H1 (cell line): Measurements from ENCODE around the gene FAF2. TPM values are rescaled to one million over a fixed set of nuclear protein-coding genes. Genes with fewer than 3 reads are reported as not detected.

Source experiments
- CTCF ChIA-PET: fragments of 300-600 bp; sonication (Branson Sonifier 250); formaldehyde crosslinking; loops from one replicate; lab custom pipeline; 2021; ENCODE audit not compliant: partially characterized antibody; lab: Charles Lee
- POLR2A ChIA-PET: fragments of 300-600 bp; sonication (Branson Sonifier 250); formaldehyde crosslinking; loops from one replicate; lab custom pipeline; 2021; ENCODE audit warnings: inconsistent platforms; ENCODE audit not compliant: partially characterized antibody; lab: Charles Lee
- DNase-seq, 2 experiments: peaks; one replicate each; pipeline versions ENCODE4 v3.0.0 to v3.0.0-alpha.2; 2010 to 2022; ENCODE audit warnings: low spot score in 2 of 2, low read depth in 1 of 2, mixed read lengths in 1 of 2
- FAIRE-seq: peaks from 2 replicates; lab custom pipeline; 2011; peaks lifted over from hg19 to GRCh38; lab: Jason Lieb, UNC
- H2AFZ ChIP-seq: 2 replicates; pipeline ENCODE4 v1.8.1; 2012; ENCODE audit warnings: low read length, inconsistent platforms
- H2AK5ac ChIP-seq: 2 replicates; pipeline ENCODE4 v1.6.1; 2013; ENCODE audit warnings: low read depth, low read length
- H2BK120ac ChIP-seq: replicated peaks from 2 replicates; pipeline ENCODE3; 2013; ENCODE audit warnings: low read depth, low read length, inconsistent platforms
- H2BK12ac ChIP-seq: 2 replicates; pipeline ENCODE4 v1.6.1; 2013; ENCODE audit warnings: low read depth, low read length
- H2BK15ac ChIP-seq: 2 replicates; pipeline ENCODE4 v1.6.1; 2013; ENCODE audit warnings: low read length
- H2BK20ac ChIP-seq: 2 replicates; pipeline ENCODE4 v1.6.1; 2013; ENCODE audit warnings: low read length
- H2BK5ac ChIP-seq: 2 replicates; pipeline ENCODE4 v1.6.1; 2013; ENCODE audit warnings: low read depth, low read length
- H3K14ac ChIP-seq: 2 replicates; pipeline ENCODE4 v1.6.1; 2013; ENCODE audit warnings: inconsistent platforms; ENCODE audit not compliant: insufficient read length
- H3K18ac ChIP-seq: 2 replicates; pipeline ENCODE4 v1.6.1; 2013; ENCODE audit warnings: low read length; ENCODE audit errors: extremely low read depth
- H3K23ac ChIP-seq: 2 replicates; pipeline ENCODE4 v1.6.1; 2013; ENCODE audit warnings: inconsistent platforms; ENCODE audit not compliant: insufficient read length
- H3K23me2 ChIP-seq: 2 replicates; pipeline ENCODE4 v1.6.1; 2013; ENCODE audit warnings: low read depth, low read length
- H3K27ac ChIP-seq: 2 replicates; pipeline ENCODE4 v1.6.1; 2011; ENCODE audit warnings: low read depth, low read length, inconsistent platforms
- H3K27me3 ChIP-seq, 4 experiments: replicated peaks in 1 of 4; 1 replicate in 1 of 4; 2 replicates in 3 of 4; pipeline versions ENCODE4 v1.6.1 to v1.8.1; 2011 to 2013; ENCODE audit warnings: low read length in 3 of 4, mild to moderate bottlenecking in 3 of 4, inconsistent platforms in 2 of 4, mixed read lengths in 2 of 4, moderate library complexity in 1 of 4; ENCODE audit not compliant: control insufficient read depth in 3 of 4, insufficient read depth in 3 of 4; ENCODE audit errors: extremely low read depth in 1 of 4
- H3K36me3 ChIP-seq, 4 experiments: 2 replicates each; pipeline versions ENCODE4 v1.6.1 to v1.8.1; 2011 to 2013; ENCODE audit warnings: mild to moderate bottlenecking in 4 of 4, low read length in 3 of 4, moderate library complexity in 2 of 4, control low read depth in 1 of 4, inconsistent platforms in 1 of 4; ENCODE audit not compliant: insufficient read depth in 4 of 4, control insufficient read depth in 2 of 4
- H3K4ac ChIP-seq: replicated peaks from 2 replicates; pipeline ENCODE3; 2013; ENCODE audit warnings: low read length, low read depth, mixed read lengths, inconsistent platforms; ENCODE audit not compliant: insufficient read length
- H3K4me1 ChIP-seq, 4 experiments: replicated peaks in 1 of 4; 1 replicate in 1 of 4; 2 replicates in 3 of 4; pipeline versions ENCODE4 v1.6.1 to v1.8.1; 2011 to 2013; ENCODE audit warnings: low read length in 3 of 4, inconsistent platforms in 2 of 4, mixed read lengths in 1 of 4; ENCODE audit not compliant: insufficient read depth in 4 of 4, control insufficient read depth in 3 of 4
- H3K4me2 ChIP-seq, 2 experiments: 2 replicates each; pipeline versions ENCODE4 v1.6.1 to v1.8.1; 2011 to 2013; ENCODE audit warnings: low read depth in 2 of 2, low read length in 2 of 2, control low read depth in 1 of 2, inconsistent platforms in 1 of 2, mild to moderate bottlenecking in 1 of 2; ENCODE audit not compliant: insufficient read depth in 1 of 2
- H3K4me3 ChIP-seq, 4 experiments: fragments of 200-600, 300-600 bp in 1 of 4; sonication (generic), shearing (Covaris generic), sonication (Bioruptor Twin) in 1 of 4; 2 replicates each; pipeline versions ENCODE4 v1.5.1 to v1.8.1; 2011 to 2016; ENCODE audit warnings: low read length in 4 of 4, low read depth in 3 of 4, control low read depth in 2 of 4, inconsistent platforms in 2 of 4, mild to moderate bottlenecking in 2 of 4, mixed read lengths in 1 of 4, moderate library complexity in 1 of 4; ENCODE audit not compliant: insufficient read depth in 2 of 4; ENCODE audit errors: extremely low read depth in 1 of 4
- H3K56ac ChIP-seq: replicated peaks from 2 replicates; pipeline ENCODE3; 2013; ENCODE audit warnings: low read depth, mild to moderate bottlenecking, mixed read lengths, low read length, inconsistent platforms; ENCODE audit not compliant: insufficient read length
- H3K79me1 ChIP-seq: 2 replicates; pipeline ENCODE4 v1.6.1; 2013; ENCODE audit warnings: low read depth, low read length, control low read depth
- H3K79me2 ChIP-seq, 2 experiments: 2 replicates each; pipeline versions ENCODE4 v1.6.1 to v1.8.1; 2012 to 2013; ENCODE audit warnings: low read length in 2 of 2, mild to moderate bottlenecking in 2 of 2, inconsistent platforms in 1 of 2; ENCODE audit not compliant: insufficient read depth in 2 of 2, control insufficient read depth in 1 of 2
- H3K9ac ChIP-seq, 4 experiments: replicated peaks in 1 of 4; 1 replicate in 1 of 4; 2 replicates in 3 of 4; pipeline versions ENCODE4 v1.6.1 to v1.8.1; 2011 to 2013; ENCODE audit warnings: low read depth in 3 of 4, low read length in 3 of 4, control low read depth in 2 of 4, mild to moderate bottlenecking in 2 of 4, moderate library complexity in 2 of 4, inconsistent platforms in 1 of 4; ENCODE audit errors: extremely low read depth in 1 of 4
- H3K9me3 ChIP-seq, 2 experiments: 2 replicates each; pipeline versions ENCODE4 v1.6.1 to v1.8.1; 2012 to 2013; ENCODE audit warnings: mild to moderate bottlenecking in 2 of 2, moderate library complexity in 2 of 2, control low read depth in 1 of 2, inconsistent platforms in 1 of 2, low read depth in 1 of 2, low read length in 1 of 2, mixed read lengths in 1 of 2; ENCODE audit not compliant: insufficient read depth in 2 of 2
- H4K20me1 ChIP-seq, 2 experiments: replicated peaks in 1 of 2; 2 replicates each; pipeline versions ENCODE3 to v1.8.1; 2011 to 2013; ENCODE audit warnings: inconsistent platforms in 2 of 2, low read length in 2 of 2, mild to moderate bottlenecking in 1 of 2; ENCODE audit not compliant: insufficient read depth in 2 of 2, control insufficient read depth in 1 of 2
- H4K5ac ChIP-seq: 2 replicates; pipeline ENCODE4 v1.6.1; 2013; ENCODE audit warnings: low read length, low read depth, mixed read lengths, inconsistent platforms; ENCODE audit not compliant: insufficient read length
- H4K8ac ChIP-seq: 2 replicates; pipeline ENCODE4 v1.8.0; 2013; ENCODE audit warnings: mild to moderate bottlenecking, moderate library complexity, low read length, inconsistent platforms; ENCODE audit not compliant: insufficient read depth; ENCODE audit errors: extremely low read depth
- H4K91ac ChIP-seq: replicated peaks from 2 replicates; pipeline ENCODE3; 2013; ENCODE audit warnings: low read length, mixed read lengths, inconsistent platforms; ENCODE audit not compliant: insufficient read length
- ATF2 ChIP-seq: IDR thresholded peaks from 2 replicates; pipeline ENCODE4 v1.6.1; 2012; ENCODE audit warnings: low read length, inconsistent platforms
- CBX5 ChIP-seq: fragments of 300-800, 300-1000 bp; sonication (generic); IDR thresholded peaks from 2 replicates; pipeline ENCODE4 v1.7.1; 2016; ENCODE audit warnings: antibody characterized with exemption, low read length, low read depth
- EP300 ChIP-seq, 2 experiments: IDR thresholded peaks; 1 replicate in 1 of 2; 2 replicates in 1 of 2; pipeline ENCODE4 v1.6.1; 2011 to 2012; ENCODE audit warnings: low read depth in 2 of 2, low read length in 2 of 2, mild to moderate bottlenecking in 2 of 2, borderline replicate concordance in 1 of 2, inconsistent platforms in 1 of 2, moderate library complexity in 1 of 2
- JUN ChIP-seq: IDR thresholded peaks from 2 replicates; pipeline ENCODE4 v1.6.1; 2011; ENCODE audit warnings: low read depth, mild to moderate bottlenecking, improper control_type of control experiment, low read length
- KDM1A ChIP-seq: fragments of 200-600, 300-600 bp; sonication (generic); IDR thresholded peaks from 2 replicates; pipeline ENCODE4 v1.7.1; 2016; ENCODE audit warnings: mild to moderate bottlenecking, low read length, borderline replicate concordance
- NRF1 ChIP-seq: IDR thresholded peaks from 2 replicates; pipeline ENCODE4 v1.6.1; 2011; ENCODE audit warnings: mild to moderate bottlenecking, low read depth, low read length, improper control_type of control experiment
- POLR2A ChIP-seq, 2 experiments: IDR thresholded peaks; 1 replicate in 1 of 2; 2 replicates in 1 of 2; pipeline ENCODE4 v1.6.1; 2011; ENCODE audit warnings: low read depth in 2 of 2, low read length in 2 of 2, mild to moderate bottlenecking in 2 of 2; ENCODE audit errors: control extremely low read depth in 1 of 2
- RXRA ChIP-seq: IDR thresholded peaks from 2 replicates; pipeline ENCODE4 v1.6.1; 2011; ENCODE audit warnings: low read depth, mild to moderate bottlenecking, low read length, moderate library complexity; ENCODE audit not compliant: insufficient read depth
- SIRT6 ChIP-seq: IDR thresholded peaks from one replicate; pipeline ENCODE4 v1.7.1; 2012; ENCODE audit warnings: low read length, inconsistent platforms
- SIX5 ChIP-seq: IDR thresholded peaks from 2 replicates; pipeline ENCODE4 v1.6.1; 2011; ENCODE audit warnings: mild to moderate bottlenecking, low read depth, low read length
- TCF12 ChIP-seq: IDR thresholded peaks from 2 replicates; pipeline ENCODE4 v1.6.1; 2011; ENCODE audit warnings: low read depth, mild to moderate bottlenecking, low read length
- WGBS, 2 experiments: shearing (Covaris generic) in 1 of 2; methylation state at CpG; one replicate each; pipeline versions ENCODE4 v1.1.6 to v1.1.7; 2013 to 2015; ENCODE audit warnings: low lambda C conversion rate in 2 of 2, mixed read lengths in 2 of 2, inconsistent platforms in 1 of 2, low coverage in 1 of 2, missing lambda C conversion rate in 1 of 2; ENCODE audit not compliant: insufficient replicate concordance in 2 of 2, insufficient coverage in 1 of 2, insufficient read length in 1 of 2; ENCODE audit errors: extremely low coverage in 1 of 2, missing lambda C conversion rate in 1 of 2; 5-methylcytosine and 5-hydroxymethylcytosine counted together
- polyA plus RNA-seq, 7 experiments: library from polyadenylated mRNA; depleted of rRNA in 3 of 7; stranded (reverse) in 5 of 7; unstranded in 2 of 7; fragments of >200 nt in 5 of 7; fragments of 200-250 nt in 2 of 7; gene quantifications; 1 replicate in 5 of 7; 2 replicates in 1 of 7; 4 replicates in 1 of 7; pipeline versions ENCODE4 v1.2.1 to v1.2.3, GENCODE V29; 2011 to 2013; ENCODE audit warnings: missing spikeins in 2 of 7, mixed read lengths in 2 of 7
- total RNA-seq: library from RNA; stranded (reverse); fragmentation: NEBNext Ultra II Directional; extraction: Animal tissue kit (Norgen Biotek cat#: 25700); gene quantifications from 2 replicates; pipeline ENCODE4 v1.2.1, GENCODE V29; 2021

The FAF2 gene
- total and polyA plus RNA-seq, 2 of the 8 experiments (the other 6 are each of a cell fraction or from before 2014, with no cell fraction given): 20.8 to 35.8 TPM

DNA sequence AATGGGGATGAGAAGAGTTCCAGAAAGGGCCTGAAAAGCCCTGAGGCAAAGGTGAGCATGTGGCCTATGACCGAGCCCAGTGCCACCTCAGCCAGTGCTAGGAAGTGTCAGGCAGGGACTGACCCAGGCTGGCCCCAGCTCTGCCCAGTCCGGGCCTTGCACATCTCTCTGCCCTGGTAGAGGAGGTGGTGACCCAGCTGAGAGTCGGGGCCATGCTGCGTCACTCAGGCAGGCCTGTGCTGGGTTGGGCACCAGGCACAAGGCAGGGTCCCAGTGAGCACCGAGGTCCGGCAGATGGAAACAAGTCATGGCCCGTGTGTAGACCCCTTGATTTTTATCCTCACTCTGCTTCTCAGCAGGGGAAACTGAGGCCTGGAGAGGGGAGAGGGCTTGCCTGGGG is 101.7 kb downstream of the FAF2 start:
- H2BK5ac ChIP-seq: no peak overlapping the region
- no peak overlapping the region for H4K5ac ChIP-seq
- no peaks in the 10 kb centered on the region for H3K79me2 ChIP-seq
- H2BK15ac ChIP-seq: no peak overlapping the region
- no peak overlapping the region for H2BK20ac ChIP-seq
- H3K23me2 ChIP-seq: no peaks in the 10 kb centered on the region
- no peak for DNase-seq
- peaks cover 0 to 1% of the 10 kb centered on the region in 2 experiments for H4K20me1 ChIP-seq
- peak overlapping the region; percentile 59; the same call in 1 of the 2 replicates for H4K8ac ChIP-seq
- peaks cover 0 to 11% (median 4%) of the 10 kb centered on the region in 4 experiments; a peak in 3 of 7 replicates for H3K4me1 ChIP-seq
- no peak overlapping the region for H3K18ac ChIP-seq
- no peak overlapping the region for H3K4ac ChIP-seq
- no peaks in the 10 kb centered on the region for H3K27me3 ChIP-seq
- no peak overlapping the region for H4K91ac ChIP-seq
- no peak overlapping the region for H2BK12ac ChIP-seq
- no peaks in the 10 kb centered on the region for H3K79me1 ChIP-seq
- no peak overlapping the region for H3K56ac ChIP-seq
- ChIA-PET CTCF (interaction anchor here (1.5 to 2.9 kb wide), 4 partner anchors 11 to 46 kb away, joined by 3 to 16 read pairs (median 12); no protein-coding TSS in a partner anchor), POLR2A (interaction anchor here (0.7 to 6.9 kb wide), 6 partner anchors 10 to 134 kb away, joined by 3 to 63 read pairs (median 3); partner anchors contain the start of genes CLTB and RNF44)
- H2AK5ac ChIP-seq: no peak overlapping the region
- H3K4me2 ChIP-seq: no peak overlapping the region
- H2BK120ac ChIP-seq: no peak overlapping the region
- H3K27ac ChIP-seq: no peak overlapping the region
- no peak overlapping the region for H2AFZ ChIP-seq
- 85% methylated on average over 7 of the region's 7 CpGs; no CpG with 5 or more reads in 1 of the 2 experiments for WGBS, 2 experiments
- no peaks in the 10 kb centered on the region for H3K36me3 ChIP-seq
- no peak overlapping the region for H3K14ac ChIP-seq
- H3K23ac ChIP-seq: no peak overlapping the region
- no peak overlapping the region for H3K4me3 ChIP-seq
- no peak for TF ChIP-seq POLR2A (IDR thresholded peaks at IDR 0.05; ENCODE audit: control extremely low read depth in 1 of 2, low read depth in 2 of 2, low read length in 2 of 2)
- TF ChIP-seq ATF2: no peak
- TF ChIP-seq SIX5: no peak
- no peak for TF ChIP-seq NRF1
- TF ChIP-seq SIRT6: no peak
- TF ChIP-seq KDM1A: no peak
- no peak for TF ChIP-seq JUN
- TF ChIP-seq CBX5: no peak
- no peak for TF ChIP-seq EP300 (IDR thresholded peaks at IDR 0.05; ENCODE audit: borderline replicate concordance in 1 of 2, low read depth in 2 of 2, low read length in 2 of 2)
- TF ChIP-seq TCF12: no peak
- no peak for TF ChIP-seq RXRA
- TF ChIP-seq, all 59 proteins: peak for 0
- Histone ChIP-seq H3K9me3 (no peaks in the 10 kb centered on the region), H3K9ac (no peak overlapping the region)
- no peak for FAIRE-seq
